Measurements from ENCODE around the gene KCTD2.

KCTD2 gene

DNA sequence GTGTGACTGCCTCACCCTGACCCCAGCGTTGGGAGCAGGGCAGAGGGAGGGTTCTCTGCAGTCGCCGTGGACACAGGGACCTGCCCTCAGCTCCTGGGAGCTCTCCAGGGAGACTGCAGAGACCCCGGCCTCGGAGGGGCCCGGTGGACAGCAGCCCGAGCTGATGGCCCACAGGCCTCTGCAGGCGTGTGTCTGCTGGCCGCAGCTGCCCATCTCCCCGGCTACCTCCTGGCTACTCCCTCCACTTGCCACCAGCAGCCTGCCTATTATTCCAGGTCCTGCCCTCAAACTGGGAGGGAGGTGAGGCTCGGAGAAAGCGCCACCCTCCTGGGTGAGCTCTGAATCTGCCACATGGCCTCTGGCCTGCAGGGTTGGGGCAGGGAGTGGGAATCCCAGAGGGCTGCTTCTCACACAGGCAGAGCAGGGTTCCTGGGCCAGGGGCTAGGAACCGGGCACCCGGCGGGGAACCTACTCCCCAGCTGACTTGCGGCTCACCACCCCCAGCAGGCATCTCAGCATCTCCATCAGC is 47.9 kb downstream of the KCTD2 start:
- DNase-seq (ENCODE audit: low read depth in 2 of 3, low spot score in 1 of 3): no peak

DNA sequence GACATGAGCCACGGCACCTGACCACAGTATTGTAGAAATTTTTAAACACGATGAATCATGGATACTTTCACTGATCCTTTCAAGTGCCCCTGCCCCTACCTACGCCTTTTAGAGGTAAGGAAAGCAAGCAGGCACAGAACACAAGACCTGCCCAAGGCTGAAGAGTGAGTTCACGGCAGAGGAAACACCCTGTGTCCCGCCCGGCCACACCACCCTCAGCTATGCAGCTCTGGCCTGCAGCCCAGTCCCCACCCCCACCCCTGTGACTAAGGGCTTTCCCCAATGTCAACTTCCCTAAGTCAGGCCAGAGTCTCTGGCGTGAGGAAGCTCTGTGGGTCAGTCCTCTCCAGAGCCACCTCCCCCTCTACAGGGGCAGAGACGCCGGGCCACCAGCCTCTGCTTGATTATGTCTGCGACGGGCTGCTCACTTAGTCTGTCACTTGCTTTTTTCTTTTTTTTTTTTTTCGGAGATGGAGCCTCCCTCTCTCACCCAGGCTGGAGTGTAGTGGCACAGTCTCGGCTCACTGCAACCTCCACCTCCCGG is 49.1 kb downstream of the KCTD2 start:
- no peak for DNase-seq (ENCODE audit: low read depth in 2 of 3, low spot score in 1 of 3)

DNA sequence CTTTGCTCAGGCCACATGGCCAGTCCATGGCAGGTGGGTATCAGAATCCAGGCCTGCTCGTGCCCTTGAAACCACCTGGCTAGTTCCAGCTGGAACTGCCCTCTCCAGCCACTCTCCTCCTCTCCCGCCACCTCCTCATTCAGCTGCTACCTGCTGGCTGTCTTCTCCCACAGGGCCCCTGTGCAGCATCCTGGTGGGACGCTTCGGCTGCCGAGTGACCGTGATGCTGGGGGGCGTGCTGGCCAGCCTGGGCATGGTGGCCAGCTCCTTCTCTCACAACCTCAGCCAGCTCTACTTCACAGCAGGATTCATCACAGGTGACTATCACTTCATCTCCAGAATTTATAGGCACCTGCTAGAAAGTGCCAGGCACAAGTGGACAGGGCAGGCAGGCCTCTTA is 50.8 kb downstream of the KCTD2 start:
- DNase-seq (ENCODE audit: low read depth in 2 of 3, low spot score in 1 of 3): no peak

DNA sequence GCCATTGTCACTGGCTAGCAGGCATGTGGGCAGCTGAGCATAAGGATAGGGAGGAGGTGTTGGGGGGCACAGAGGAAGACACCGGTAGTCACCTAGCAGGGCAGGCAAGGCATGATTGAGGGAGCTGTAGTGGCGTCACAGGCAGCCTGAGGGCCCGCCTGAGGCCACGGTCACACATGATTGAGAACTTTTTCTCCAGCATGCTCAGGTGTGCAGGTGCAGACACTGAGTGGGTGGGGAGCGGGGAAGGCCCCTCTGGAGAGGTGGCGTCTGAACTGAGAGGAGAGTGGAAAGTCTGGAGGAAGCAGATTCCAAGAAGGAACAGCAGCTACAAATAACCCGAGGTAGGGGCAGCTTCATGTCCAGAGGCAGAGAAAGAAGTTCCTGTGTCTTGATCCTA is 51.8 kb downstream of the KCTD2 start:
- DNase-seq (ENCODE audit: low read depth in 2 of 3, low spot score in 1 of 3): no peak

DNA sequence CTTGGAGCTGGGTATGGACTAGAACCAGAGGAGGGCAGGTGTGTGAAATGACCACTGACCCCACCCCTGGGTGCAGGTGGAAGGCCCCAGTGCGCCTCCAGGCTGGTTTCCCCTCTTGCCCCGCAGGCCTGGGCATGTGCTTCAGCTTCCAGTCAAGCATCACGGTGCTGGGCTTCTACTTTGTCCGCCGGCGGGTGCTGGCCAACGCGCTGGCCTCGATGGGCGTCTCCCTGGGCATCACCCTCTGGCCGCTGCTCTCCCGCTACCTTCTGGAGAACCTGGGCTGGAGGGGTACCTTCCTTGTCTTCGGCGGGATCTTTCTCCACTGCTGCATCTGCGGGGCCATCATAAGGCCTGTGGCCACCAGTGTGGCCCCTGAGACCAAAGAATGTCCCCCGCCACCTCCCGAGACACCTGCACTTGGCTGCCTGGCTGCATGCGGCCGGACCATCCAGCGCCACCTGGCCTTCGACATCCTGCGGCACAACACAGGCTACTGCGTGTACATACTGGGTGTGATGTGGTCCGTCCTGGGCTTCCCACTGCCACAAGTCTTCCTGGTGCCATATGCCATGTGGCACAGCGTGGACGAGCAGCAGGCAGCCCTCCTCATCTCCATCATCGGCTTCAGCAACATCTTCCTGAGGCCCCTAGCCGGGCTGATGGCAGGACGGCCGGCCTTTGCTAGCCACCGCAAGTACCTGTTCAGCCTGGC is 53.0 kb downstream of the KCTD2 start:
- no peak for DNase-seq (ENCODE audit: low read depth in 2 of 3, low spot score in 1 of 3)

DNA sequence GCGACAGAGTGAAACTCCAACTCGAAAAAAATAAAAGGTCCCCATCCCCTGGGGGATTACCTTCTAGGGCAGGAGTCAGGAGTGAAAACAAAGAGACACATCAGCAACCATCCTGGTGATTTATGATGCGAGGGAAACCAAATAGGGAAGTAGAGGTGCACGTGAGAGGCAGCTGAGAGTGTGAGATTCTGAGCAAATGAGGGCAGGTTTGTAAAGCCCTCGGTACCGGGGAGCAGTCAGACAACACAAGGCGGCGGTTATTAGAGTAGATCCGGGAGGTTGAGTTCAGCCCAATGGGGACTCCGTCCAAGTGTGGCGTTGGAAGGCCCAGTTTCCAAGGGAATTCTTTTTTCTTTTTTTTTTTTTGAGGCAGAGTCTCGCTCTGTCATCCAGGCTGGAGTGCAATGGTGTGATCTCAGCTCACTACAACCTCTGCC is 55.4 kb downstream of the KCTD2 start:
- DNase-seq (ENCODE audit: low read depth in 2 of 3, low spot score in 1 of 3): no peak

DNA sequence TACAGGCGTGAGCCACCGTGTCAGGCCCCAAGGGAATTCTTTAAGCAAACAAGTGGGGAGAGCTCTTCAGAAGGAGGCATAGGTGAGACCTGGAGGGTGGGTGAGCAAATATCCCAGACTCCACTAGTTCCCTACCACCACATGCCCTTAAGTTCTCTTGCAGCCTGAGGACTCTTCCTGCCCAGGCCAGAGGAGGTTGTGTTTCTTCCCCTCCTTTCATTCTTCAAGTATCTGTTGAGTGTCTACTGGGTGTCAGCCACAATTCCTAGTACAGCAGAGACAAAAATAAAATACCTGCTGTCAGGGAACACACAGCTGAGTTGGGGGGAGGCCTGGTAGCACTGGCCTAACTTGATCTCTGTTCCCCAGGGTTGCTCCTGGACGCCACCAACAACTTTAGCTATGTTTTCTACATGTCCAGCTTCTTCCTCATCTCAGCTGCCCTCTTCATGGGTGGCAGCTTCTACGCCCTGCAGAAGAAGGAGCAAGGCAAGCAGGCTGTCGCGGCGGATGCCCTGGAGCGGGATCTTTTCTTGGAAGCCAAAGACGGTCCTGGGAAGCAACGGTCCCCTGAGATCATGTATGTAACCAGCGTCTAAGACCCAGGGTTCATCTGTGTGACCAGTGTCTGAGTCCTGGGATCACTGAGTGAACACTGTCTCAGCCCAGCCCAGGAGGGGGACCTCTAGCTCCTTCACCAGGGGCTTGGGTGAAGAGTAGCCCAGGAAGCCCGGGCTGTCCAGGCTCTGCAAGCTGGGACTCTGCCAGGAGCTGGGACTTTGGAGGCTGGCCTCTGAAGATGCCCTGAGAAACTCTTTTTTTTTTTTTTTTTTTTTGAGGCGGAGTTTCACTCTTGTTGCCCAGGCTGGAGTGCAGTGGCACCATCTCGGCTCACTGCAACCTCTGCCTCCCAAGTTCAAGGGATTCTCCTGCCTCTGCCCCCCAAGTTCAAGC is 56.9 kb downstream of the KCTD2 start:
- DNase-seq (ENCODE audit: low read depth in 2 of 3, low spot score in 1 of 3): no peak

DNA sequence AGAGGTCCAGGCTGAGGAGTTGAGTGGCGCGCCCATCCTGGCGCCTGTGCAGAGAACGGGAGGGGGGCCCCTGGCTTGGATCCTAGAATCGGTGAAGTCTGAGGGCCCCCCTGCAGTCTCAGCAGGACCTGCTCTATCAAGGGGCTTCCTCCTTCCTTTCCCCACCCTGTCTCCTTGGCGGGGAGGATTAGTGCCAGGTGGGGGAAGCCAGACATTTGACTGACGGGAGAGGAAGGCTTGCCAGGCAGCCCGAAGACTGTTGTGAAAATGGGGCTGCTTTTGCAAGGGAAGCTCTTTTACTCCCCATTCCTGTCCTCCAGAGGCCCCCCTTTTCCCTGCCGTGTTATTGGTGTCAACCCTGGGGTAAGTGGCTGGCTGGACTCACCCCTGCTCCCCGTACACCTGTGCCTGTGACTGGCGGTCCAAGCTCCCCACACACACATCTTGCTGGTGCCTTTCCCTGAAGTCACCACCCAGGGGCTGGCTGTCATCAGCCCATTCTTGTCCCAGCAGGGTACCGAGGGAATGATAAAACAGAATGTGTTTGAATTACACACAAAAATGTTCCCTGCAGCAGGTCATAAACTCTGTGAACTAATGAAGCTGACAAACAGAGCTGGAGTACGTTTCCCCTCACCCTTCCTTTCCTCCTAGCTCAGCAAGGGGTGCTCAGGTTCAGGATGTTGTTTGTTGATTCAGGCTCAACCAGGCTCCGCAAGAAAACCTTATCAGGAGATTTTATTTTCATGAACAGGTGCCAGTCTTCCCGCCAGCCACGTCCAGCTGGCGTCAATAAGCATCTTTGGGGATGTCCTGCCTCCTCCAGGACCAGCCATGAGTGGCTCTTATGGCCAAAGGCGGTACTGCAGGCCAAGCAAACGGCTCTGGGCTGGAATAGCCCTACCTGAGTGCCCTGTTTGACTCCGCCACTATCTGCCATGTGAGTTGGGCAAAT is 58.4 kb downstream of the KCTD2 start:
- no peak for DNase-seq (ENCODE audit: low read depth in 2 of 3, low spot score in 1 of 3)

DNA sequence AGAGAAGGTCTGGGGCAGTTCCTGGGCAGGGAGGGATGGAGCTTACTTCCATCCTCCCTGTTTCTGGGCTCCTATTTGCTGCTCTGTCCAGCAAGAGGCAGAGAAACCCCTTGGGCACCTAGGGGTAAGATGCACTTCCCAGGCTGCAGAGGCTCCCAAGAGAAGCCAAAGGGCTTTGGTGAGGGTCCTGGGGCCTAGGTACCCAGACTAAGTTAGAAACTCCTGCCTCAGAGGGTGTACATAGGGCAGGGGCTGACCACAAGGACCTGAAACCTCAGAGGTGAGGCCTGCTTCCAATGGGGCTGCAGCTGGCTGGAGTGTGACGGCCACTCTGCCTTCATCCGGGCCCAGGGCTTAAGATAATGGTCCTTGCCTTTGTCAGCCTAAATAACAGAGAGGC is 61.2 kb downstream of the KCTD2 start:
- no peak for DNase-seq (ENCODE audit: low read depth in 2 of 3, low spot score in 1 of 3)

DNA sequence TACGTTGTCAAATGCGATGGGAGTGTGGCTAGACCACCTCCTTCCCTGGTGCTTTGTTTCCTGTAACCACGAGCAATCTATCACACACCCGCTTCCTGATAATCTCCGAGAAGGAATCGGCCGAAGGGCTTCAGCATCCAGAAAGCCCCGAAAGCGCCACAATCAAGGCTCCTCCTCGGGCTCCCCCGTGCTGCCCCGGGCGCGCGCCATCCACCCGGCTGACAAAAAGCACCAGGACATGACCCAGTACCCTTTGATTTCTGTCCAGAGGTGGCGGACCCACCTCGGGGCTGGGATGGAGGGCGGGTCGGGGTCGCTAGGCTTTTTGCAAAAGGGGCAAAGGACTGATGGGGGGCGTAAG is 62.0 kb downstream of the KCTD2 start:
- no peak for DNase-seq (ENCODE audit: low read depth in 2 of 3, low spot score in 1 of 3)

DNA sequence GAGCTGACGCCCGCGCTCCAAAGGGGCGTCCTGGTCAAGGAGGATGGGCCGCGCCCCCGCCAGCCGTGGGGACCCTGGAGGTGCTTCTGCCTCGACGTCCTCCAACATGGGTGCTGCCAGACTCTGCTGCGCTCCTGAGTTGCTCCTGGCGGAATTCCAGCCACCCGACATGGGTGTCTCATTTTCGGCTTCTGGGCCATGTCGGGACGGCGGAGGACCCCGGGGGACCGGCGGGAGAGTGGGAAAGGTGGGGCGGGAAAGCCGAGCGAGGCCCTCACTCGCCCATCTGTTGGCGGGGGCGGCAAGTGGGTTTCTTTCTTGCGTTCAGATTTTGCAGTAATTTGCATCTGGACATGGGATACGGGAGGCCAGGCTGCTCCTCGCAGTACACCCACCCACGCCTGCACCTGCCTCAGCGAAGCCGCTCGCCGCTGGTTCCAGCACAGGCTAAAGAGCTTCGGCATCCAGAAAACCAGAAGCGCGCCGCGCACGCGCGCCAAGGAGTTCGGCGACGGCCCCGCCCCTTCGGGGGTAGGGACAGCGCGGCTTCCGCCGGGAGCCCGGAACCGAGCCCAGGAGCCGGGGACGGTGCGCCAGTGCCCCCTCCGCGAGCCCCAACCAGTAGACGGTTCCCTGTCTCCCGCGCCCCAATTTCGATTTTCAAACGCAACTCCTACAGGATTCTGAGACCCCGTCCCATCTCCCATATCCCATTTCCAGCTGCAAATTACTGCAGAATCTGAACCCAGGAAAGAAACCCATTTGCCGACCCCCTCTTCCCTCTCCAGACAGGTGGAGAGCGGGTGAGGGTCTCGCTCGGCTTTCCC is 62.6 kb downstream of the KCTD2 start, which contains the start of gene ARMC7:
Gene ARMC7 (plus strand): TSS at position 563 of the 827 bp plus-strand sequence. CDS start 320 bp downstream, outside the sequence.
- DNase-seq (ENCODE audit: low read depth in 2 of 3, low spot score in 1 of 3): peak; percentile 84 to 91 (median 90)

DNA sequence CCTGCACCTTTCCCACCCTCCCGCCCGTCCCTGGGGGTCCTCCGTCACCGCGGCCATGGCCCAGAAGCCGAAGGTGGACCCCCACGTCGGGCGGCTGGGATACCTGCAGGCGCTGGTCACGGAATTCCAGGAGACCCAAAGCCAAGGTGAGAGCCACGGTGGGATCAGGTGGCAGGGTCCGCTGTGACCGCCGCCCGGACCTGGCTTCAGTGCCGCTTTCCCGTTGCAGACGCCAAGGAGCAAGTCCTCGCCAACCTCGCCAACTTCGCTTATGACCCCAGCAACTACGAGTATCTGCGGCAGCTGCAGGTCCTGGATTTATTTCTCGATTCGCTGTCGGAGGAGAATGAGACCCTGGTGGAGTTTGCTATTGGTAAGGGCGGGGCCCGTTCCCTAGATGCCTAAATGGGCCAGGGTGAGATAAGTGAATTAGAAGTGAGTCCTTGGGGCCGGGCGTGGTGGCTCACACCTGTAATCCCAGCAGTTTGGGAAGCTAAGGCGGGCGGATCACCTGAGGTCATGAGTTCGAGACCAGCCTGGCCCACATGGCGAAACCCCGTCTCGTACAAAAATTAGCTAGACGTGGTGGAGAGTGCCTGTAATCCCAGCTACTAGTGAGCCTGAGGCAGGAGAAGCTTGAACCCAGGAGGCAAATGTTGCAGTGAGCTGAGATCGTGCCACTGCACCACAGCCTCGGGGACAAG is 63.4 kb downstream of the KCTD2 start:
- DNase-seq (ENCODE audit: low read depth in 2 of 3, low spot score in 1 of 3): no peak

DNA sequence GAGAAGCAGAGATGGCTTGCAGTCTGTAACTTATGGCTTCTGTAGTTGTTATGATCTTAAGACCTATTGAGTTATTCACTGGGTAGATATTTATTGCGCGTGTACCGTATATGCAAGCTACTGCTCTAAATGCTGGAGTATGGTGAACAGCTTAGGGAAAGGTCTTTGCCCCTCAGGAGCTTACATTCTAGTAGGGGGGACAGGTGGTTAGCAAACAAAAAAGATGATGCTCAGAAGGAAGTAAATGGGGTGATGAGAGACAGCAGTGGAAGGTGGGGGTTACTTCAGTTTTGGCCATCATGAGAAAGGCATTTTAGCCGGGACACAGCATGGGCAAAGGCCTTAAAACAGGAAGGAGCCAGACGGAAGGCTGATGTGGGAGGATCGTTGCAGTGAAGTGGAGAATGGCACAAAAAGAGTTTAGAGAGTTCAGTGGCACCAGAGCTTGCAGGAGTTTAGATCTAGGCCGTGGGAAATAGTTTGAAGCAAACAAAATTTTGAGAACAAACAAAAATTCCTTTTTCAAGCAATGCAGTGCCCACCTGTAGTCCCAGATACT is 64.8 kb downstream of the KCTD2 start:
- DNase-seq (ENCODE audit: low read depth in 2 of 3, low spot score in 1 of 3): no peak

DNA sequence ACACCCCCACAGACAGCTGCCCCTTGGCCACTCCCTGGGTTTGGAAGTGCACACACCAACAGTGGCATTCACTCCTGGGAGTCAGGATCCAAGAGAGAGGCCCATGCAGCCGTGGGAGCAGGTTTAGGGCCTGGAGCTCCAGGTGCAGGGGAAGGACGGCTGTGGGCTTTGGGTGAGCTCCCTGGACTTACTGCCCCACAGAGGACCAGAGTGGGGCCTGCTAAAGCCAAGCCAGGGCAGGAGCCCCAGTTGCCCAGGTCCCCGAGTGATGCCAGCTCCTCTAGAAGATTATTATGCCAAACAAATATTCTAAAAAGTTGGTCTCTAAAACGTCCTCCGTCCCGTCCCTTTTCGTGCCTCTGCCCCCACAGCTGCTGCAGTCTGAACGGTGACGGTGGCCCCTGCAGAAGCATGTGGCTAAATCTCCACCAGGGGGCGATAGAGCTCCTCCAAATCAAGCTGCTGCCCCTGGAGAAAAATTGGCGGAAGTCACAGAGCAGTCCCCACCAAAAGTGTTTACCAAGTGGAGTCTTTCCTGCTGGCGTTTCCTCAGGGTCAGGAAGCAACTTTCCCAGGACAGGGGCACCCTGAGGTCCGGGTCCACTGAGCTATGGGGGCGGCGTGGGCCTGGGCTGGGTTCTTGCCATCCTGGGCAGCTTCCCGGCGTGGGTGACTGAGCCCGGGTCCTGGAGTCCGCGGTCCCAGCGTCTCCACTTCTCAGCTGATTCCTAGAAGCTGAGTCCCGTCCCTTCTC is 67.0 kb downstream of the KCTD2 start:
- DNase-seq (ENCODE audit: low read depth in 2 of 3, low spot score in 1 of 3): peak; percentile 80 to 96 (median 81)

DNA sequence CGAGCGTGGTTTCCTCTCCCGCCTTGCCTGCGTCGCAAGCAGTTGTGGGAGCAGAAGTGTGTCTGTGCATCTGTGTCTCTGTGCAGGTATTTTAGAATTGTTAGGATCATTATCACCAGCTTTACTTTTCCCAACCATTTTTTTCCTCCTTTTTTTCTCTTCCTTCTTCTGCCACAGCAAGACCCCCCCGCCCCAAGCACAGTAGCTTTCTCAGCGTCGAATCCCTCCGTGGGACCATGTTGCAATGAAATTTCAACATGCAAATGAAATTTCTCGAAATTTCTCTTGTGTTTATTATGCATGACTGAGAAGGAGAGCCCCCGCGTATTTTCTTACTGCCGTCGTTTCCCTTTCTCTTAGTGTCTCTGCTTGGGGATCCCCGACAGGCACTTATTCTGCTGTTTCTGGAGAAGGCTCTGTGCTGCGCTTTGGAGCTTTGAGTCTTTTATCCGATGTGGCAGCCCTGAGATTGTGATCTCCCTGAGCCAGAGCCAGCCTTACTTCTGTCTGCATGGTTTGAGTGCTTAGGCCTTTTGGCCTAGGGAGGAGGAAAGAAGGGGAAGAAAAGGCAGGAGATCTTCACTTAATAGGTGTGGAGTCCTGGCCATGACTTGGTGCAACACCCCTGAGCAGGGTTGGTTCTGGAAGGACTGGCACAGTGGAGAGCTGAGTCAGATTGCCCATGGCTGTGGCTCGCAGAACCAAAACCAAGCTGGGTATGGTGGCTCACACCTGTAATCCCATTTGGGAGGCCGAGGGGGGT is 67.7 kb downstream of the KCTD2 start:
- no peak for DNase-seq (ENCODE audit: low read depth in 2 of 3, low spot score in 1 of 3)

All from stimulated activated CD4-positive, alpha-beta T cell treated with anti-CD3 and anti-CD28 coated beads, Interleukin-12 subunit alpha, Interleukin-12 subunit beta, amount 100 ng/mL, for 48 hours (primary cell).